ENCODE results near the gene DCST1. TPM values are rescaled to one million over a fixed set of nuclear protein-coding genes. Genes with fewer than 3 reads are reported as not detected.
"Not testable (repeated sequence)": the region's sequence is repeated elsewhere in the genome, so short reads cannot be mapped to it uniquely, and the experiment has no call there.

The DCST1 gene
- total RNA-seq (0.32 TPM), polyA plus RNA-seq (not detected)

GRCh38 chr1:155033524-155033923 lies at the start of gene DCST1, which contains the start of gene DCST2:
TSS of gene DCST1 (plus strand) at chr1:155033824. CDS start at chr1:155034037, 213 bp downstream.
TSS of gene DCST2 (minus strand) at chr1:155033781. CDS start at chr1:155033701, 80 bp downstream.
- Mint-ChIP-seq H3K36me3 (no peaks in the 10 kb centered on the region), H3K27me3 (peaks cover 22% of the 10 kb centered on the region), H3K27ac (no peak within 1 kb of the TSS), H3K4me3 (no peak within 1 kb of the TSS), H3K4me1 (no peaks in the 10 kb centered on the region), H3K9me3 (peaks cover 0 to 3% (median 0%) of the 10 kb centered on the region in 7 donors)
- H3K27me3 ChIP-seq (ENCODE audit: control insufficient read depth, insufficient read depth, low read length), result peaks cover 3% of the 10 kb centered on the region
- H3K4me1 ChIP-seq (ENCODE audit: control insufficient read depth, insufficient read depth, low read length, poor library complexity, severe bottlenecking), result no peaks in the 10 kb centered on the region
- no peak for ATAC-seq (ENCODE audit: low read depth in 2 of 2)
- no peak within 1 kb of the TSS for H3K27ac ChIP-seq (ENCODE audit: insufficient read depth, low read length, poor library complexity, severe bottlenecking)
- DNase-seq, result no peak
- H3K4me3 ChIP-seq (ENCODE audit: low read depth, low read length), result no peak within 1 kb of the TSS
- H3K36me3 ChIP-seq (ENCODE audit: control insufficient read depth, insufficient read depth, low read length), result no peaks in the 10 kb centered on the region
- no peaks in the 10 kb centered on the region for H3K9me3 ChIP-seq (ENCODE audit: control insufficient read depth in 2 of 2, low read length in 2 of 2)

- H3K9me3 ChIP-seq (ENCODE audit: control insufficient read depth in 2 of 2, low read length in 2 of 2); H3K4me3 ChIP-seq (ENCODE audit: low read depth, low read length); H3K27me3 Mint-ChIP-seq; H3K9me3 Mint-ChIP-seq; H3K27ac ChIP-seq (ENCODE audit: insufficient read depth, low read length, poor library complexity, severe bottlenecking); ATAC-seq (ENCODE audit: low read depth in 2 of 2); H3K27me3 ChIP-seq (ENCODE audit: control insufficient read depth, insufficient read depth, low read length); DNase-seq: not testable (repeated sequence)
- H3K36me3 Mint-ChIP-seq, result peaks cover 10% of the 10 kb centered on the region
- Histone ChIP-seq H3K4me1 (ENCODE audit: control insufficient read depth, insufficient read depth, low read length, poor library complexity, severe bottlenecking) (peaks cover 30% of the 10 kb centered on the region), H3K36me3 (ENCODE audit: control insufficient read depth, insufficient read depth, low read length) (peaks cover 30% of the 10 kb centered on the region)
- peak overlapping the region in 1 of 4 donors; percentile 43 for H3K4me3 Mint-ChIP-seq
- peaks cover 0 to 18% (median 10%) of the 10 kb centered on the region in 4 donors for H3K4me1 Mint-ChIP-seq
- H3K27ac Mint-ChIP-seq, result peak overlapping the region in 1 of 3 donors; percentile 48
Observed at GRCh38 chr1:154986736-154987135, 46.9 kb upstream of the DCST1 start.

- Mint-ChIP-seq H3K4me3 (peak overlapping the region in 1 of 4 donors; percentile 43), H3K4me1 (peaks cover 0 to 18% (median 10%) of the 10 kb centered on the region in 4 donors), H3K27me3 (no peaks in the 10 kb centered on the region), H3K27ac (no peak overlapping the region), H3K9me3 (no peaks in the 10 kb centered on the region), H3K36me3 (peaks cover 11% of the 10 kb centered on the region)
- no peaks in the 10 kb centered on the region for H3K27me3 ChIP-seq (ENCODE audit: control insufficient read depth, insufficient read depth, low read length)
- ATAC-seq (ENCODE audit: low read depth in 2 of 2) (no peak), DNase-seq (no peak)
- no peak overlapping the region for H3K4me3 ChIP-seq (ENCODE audit: low read depth, low read length)
- no peaks in the 10 kb centered on the region for H3K9me3 ChIP-seq (ENCODE audit: control insufficient read depth in 2 of 2, low read length in 2 of 2)
- peaks cover 27% of the 10 kb centered on the region for H3K4me1 ChIP-seq (ENCODE audit: control insufficient read depth, insufficient read depth, low read length, poor library complexity, severe bottlenecking)
- H3K36me3 ChIP-seq (ENCODE audit: control insufficient read depth, insufficient read depth, low read length), result peaks cover 30% of the 10 kb centered on the region
- no peak overlapping the region for H3K27ac ChIP-seq (ENCODE audit: insufficient read depth, low read length, poor library complexity, severe bottlenecking)
Observed at GRCh38 chr1:154987326-154987725, 46.3 kb upstream of the DCST1 start.

GRCh38 chr1:154988058-154988954 lies 45.3 kb upstream of the DCST1 start:
- Histone ChIP-seq H3K27ac (ENCODE audit: insufficient read depth, low read length, poor library complexity, severe bottlenecking) (no peak overlapping the region), H3K4me1 (ENCODE audit: control insufficient read depth, insufficient read depth, low read length, poor library complexity, severe bottlenecking) (peaks cover 20% of the 10 kb centered on the region), H3K9me3 (ENCODE audit: control insufficient read depth in 2 of 2, low read length in 2 of 2) (no peaks in the 10 kb centered on the region), H3K27me3 (ENCODE audit: control insufficient read depth, insufficient read depth, low read length) (no peaks in the 10 kb centered on the region), H3K4me3 (ENCODE audit: low read depth, low read length) (no peak overlapping the region), H3K36me3 (ENCODE audit: control insufficient read depth, insufficient read depth, low read length) (peaks cover 30% of the 10 kb centered on the region)
- peaks cover 0 to 18% (median 10%) of the 10 kb centered on the region in 4 donors for H3K4me1 Mint-ChIP-seq
- H3K4me3 Mint-ChIP-seq, result no peak overlapping the region
- H3K27ac Mint-ChIP-seq, result no peak overlapping the region
- no peak for DNase-seq
- no peaks in the 10 kb centered on the region for H3K27me3 Mint-ChIP-seq
- ATAC-seq (ENCODE audit: low read depth in 2 of 2), result no peak
- H3K36me3 Mint-ChIP-seq, result peaks cover 13% of the 10 kb centered on the region
- no peaks in the 10 kb centered on the region for H3K9me3 Mint-ChIP-seq

- Mint-ChIP-seq H3K4me1 (peaks cover 0 to 18% (median 7%) of the 10 kb centered on the region in 4 donors), H3K9me3 (no peaks in the 10 kb centered on the region), H3K36me3 (peaks cover 13% of the 10 kb centered on the region), H3K27me3 (no peaks in the 10 kb centered on the region), H3K27ac (peak overlapping the region in 1 of 3 donors; percentile 29), H3K4me3 (no peak overlapping the region)
- Histone ChIP-seq H3K4me3 (ENCODE audit: low read depth, low read length) (no peak overlapping the region), H3K27ac (ENCODE audit: insufficient read depth, low read length, poor library complexity, severe bottlenecking) (no peak overlapping the region), H3K27me3 (ENCODE audit: control insufficient read depth, insufficient read depth, low read length) (no peaks in the 10 kb centered on the region), H3K4me1 (ENCODE audit: control insufficient read depth, insufficient read depth, low read length, poor library complexity, severe bottlenecking) (peaks cover 10% of the 10 kb centered on the region), H3K36me3 (ENCODE audit: control insufficient read depth, insufficient read depth, low read length) (peaks cover 30% of the 10 kb centered on the region), H3K9me3 (ENCODE audit: control insufficient read depth in 2 of 2, low read length in 2 of 2) (no peaks in the 10 kb centered on the region)
- DNase-seq (no peak), ATAC-seq (ENCODE audit: low read depth in 2 of 2) (no peak)
Observed at GRCh38 chr1:154989195-154989860, 44.3 kb upstream of the DCST1 start.

- no peak overlapping the region for H3K27ac Mint-ChIP-seq
- Histone ChIP-seq H3K27me3 (ENCODE audit: control insufficient read depth, insufficient read depth, low read length) (no peaks in the 10 kb centered on the region), H3K27ac (ENCODE audit: insufficient read depth, low read length, poor library complexity, severe bottlenecking) (no peak overlapping the region), H3K4me1 (ENCODE audit: control insufficient read depth, insufficient read depth, low read length, poor library complexity, severe bottlenecking) (peaks cover under 1% of the 10 kb centered on the region), H3K4me3 (ENCODE audit: low read depth, low read length) (no peak overlapping the region), H3K36me3 (ENCODE audit: control insufficient read depth, insufficient read depth, low read length) (peaks cover 30% of the 10 kb centered on the region), H3K9me3 (ENCODE audit: control insufficient read depth in 2 of 2, low read length in 2 of 2) (no peaks in the 10 kb centered on the region)
- DNase-seq, result no peak
- no peaks in the 10 kb centered on the region for H3K9me3 Mint-ChIP-seq
- H3K36me3 Mint-ChIP-seq, result peaks cover 13% of the 10 kb centered on the region
- H3K4me3 Mint-ChIP-seq, result no peak overlapping the region
- no peak for ATAC-seq (ENCODE audit: low read depth in 2 of 2)
- H3K4me1 Mint-ChIP-seq, result peaks cover 0 to 18% (median 7%) of the 10 kb centered on the region in 4 donors
- no peaks in the 10 kb centered on the region for H3K27me3 Mint-ChIP-seq
Observed at GRCh38 chr1:154990276-154990675, 43.3 kb upstream of the DCST1 start.

GRCh38 chr1:154992721-154993571 lies 40.7 kb upstream of the DCST1 start:
- Mint-ChIP-seq H3K27me3 (no peaks in the 10 kb centered on the region), H3K27ac (no peak overlapping the region)
- no peak for ATAC-seq (ENCODE audit: low read depth in 2 of 2)

More at GRCh38 chr1:154992721-154993571, 40.7 kb upstream of the DCST1 start:
- H3K4me3 Mint-ChIP-seq, result no peak overlapping the region
- H3K27me3 ChIP-seq (ENCODE audit: control insufficient read depth, insufficient read depth, low read length), result no peaks in the 10 kb centered on the region
- DNase-seq, result no peak
- no peak overlapping the region for H3K4me3 ChIP-seq (ENCODE audit: low read depth, low read length)
- H3K4me1 Mint-ChIP-seq, result peaks cover 0 to 30% (median 7%) of the 10 kb centered on the region in 4 donors
- peaks cover 13% of the 10 kb centered on the region for H3K36me3 Mint-ChIP-seq
- no peaks in the 10 kb centered on the region for H3K4me1 ChIP-seq (ENCODE audit: control insufficient read depth, insufficient read depth, low read length, poor library complexity, severe bottlenecking)
- H3K36me3 ChIP-seq (ENCODE audit: control insufficient read depth, insufficient read depth, low read length), result peaks cover 26% of the 10 kb centered on the region
- no peaks in the 10 kb centered on the region for H3K9me3 Mint-ChIP-seq
- no peak overlapping the region for H3K27ac ChIP-seq (ENCODE audit: insufficient read depth, low read length, poor library complexity, severe bottlenecking)
- no peaks in the 10 kb centered on the region for H3K9me3 ChIP-seq (ENCODE audit: control insufficient read depth in 2 of 2, low read length in 2 of 2)

Measured in CD4-positive, CD25-positive, alpha-beta regulatory T cell (primary cell).